HG02623 (cell line): ENCODE results near the gene EML5.

Source experiments
- ATAC-seq: cut with Tn5 transposase; IDR thresholded peaks from one replicate; pipeline ENCODE4 v1.9.1; 2021; ENCODE audit warnings: moderate library complexity; ENCODE audit not compliant: unreplicated experiment

Gene EML5

DNA sequence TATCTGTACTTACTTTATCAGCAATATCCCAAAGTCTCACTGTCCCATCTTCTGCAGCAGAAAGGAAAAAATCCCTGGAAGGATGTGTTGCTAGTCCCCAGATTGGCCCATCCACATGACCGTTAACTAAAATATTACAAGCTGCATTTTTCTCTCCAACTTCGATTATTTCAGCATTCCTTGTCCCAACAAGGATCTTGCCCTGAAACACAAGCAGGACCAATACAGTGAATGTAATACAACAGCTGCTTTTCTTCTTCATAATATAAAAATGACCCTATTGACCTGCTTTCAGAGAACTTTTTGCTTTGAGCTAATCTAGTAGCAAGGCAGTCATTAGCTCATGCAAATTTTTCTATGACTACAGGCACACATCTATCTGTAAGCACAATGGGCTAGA is 171.7 kb downstream of the EML5 start:
- no peak for ATAC-seq

- no peak for ATAC-seq
Measured at GRCh38 chr14:88618476-88618875, 174.3 kb downstream of the EML5 start.

- no peak for ATAC-seq
Measured at GRCh38 chr14:88617479-88617878, 175.3 kb downstream of the EML5 start.

GRCh38 chr14:88616697-88617096 is 176.1 kb downstream of the EML5 start:
- ATAC-seq, result no peak

- peak; percentile 47 for ATAC-seq
Measured at GRCh38 chr14:88614218-88614907, 178.4 kb downstream of the EML5 start.

DNA sequence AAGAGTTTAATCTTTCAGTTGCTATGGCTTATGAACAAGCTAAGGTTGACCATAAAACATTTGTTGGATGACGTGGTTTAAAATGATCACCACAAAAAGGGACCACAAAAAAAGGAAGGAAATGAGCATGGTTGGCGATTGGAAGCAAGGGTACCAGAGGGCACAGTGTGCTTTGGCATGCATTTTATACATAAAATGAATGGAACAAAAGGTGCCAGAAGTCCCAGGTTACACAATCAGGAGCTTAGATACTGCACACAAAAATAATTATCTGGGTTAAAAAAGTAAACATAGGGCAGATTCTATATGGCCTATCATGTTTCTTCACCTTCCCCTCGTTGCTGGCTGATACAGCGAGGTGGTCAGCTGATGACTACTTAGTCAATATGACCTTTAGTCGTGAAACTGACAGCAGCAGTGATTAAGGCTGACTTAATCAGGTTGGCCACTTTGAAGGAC is 179.2 kb downstream of the EML5 start:
- no peak for ATAC-seq

DNA sequence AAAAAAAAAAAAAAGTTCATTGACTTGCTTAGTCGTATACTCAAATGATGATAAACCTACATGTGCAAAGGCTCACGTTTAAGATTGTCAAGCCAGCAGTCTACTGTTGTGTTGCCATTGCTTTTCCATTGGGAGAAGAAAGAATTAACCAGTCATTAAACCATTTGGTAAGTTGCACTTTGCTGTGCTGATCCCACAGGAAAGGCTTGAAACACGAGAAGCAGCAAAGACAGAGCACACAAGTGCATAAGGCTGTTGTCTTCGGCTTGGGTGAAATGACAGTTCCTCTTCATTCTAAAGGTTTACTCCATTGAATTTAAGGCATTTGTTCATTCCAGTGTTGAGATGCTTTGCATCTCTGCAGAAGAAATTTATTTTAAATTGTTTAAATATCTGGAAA is 179.8 kb downstream of the EML5 start:
- no peak for ATAC-seq

- ATAC-seq, result no peak
Measured at GRCh38 chr14:88611878-88612277, 180.9 kb downstream of the EML5 start.

GRCh38 chr14:88607829-88608228 is 184.9 kb downstream of the EML5 start:
- ATAC-seq, result no peak

DNA sequence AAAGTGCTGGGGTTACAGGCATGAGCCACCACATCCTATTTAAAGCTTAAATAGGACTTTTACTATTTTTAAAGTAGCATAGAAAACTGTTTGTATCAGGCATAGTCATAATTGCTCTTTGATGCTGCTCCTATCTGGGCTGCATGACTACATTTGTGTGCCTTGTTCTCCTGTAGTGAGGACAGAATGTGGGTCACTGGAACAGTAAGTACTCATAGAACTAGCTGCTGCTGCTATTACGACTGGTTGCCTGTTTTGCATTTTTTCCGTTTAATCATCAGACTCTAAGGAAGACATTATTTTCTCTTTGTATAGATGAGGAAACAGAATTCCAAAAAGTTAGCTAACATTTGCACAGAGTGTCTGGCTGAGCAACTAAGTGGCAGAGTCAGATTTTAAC is 187.2 kb downstream of the EML5 start:
- no peak for ATAC-seq

- no peak for ATAC-seq
Measured at GRCh38 chr14:88604212-88604611, 188.5 kb downstream of the EML5 start.

DNA sequence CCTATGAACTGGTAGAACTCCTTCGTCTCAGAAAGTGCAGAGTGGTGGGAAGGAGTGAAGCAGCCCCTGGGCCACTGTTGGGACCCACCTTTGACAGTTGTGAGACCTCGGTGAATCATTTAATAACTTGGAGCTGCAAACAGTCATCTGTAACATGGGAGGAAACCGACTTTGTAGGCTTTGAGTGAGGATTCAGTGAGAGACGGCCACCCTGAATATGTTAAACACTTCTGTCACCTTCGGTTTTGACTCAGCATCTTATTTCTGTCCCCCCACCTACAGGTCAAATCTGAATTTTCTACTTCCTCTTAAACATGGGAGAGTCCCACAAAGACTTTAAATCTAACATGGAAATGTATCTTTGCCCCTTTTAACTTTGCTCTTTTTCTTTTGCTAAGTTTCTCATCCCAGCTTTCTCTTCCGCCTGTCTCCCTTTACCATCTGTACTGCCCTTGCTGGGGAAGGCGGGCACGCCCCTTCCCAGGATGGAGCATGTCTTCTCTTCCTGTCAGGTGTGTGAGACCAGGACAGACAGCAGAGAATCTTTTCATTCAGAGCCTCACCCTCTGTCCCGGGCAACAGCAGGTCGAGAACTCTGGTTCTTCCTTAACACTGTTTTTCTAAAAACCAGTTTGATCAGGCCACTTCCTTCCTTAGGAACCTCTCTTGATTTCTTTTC is 192.9 kb downstream of the EML5 start:
- peak; percentile 88 for ATAC-seq

DNA sequence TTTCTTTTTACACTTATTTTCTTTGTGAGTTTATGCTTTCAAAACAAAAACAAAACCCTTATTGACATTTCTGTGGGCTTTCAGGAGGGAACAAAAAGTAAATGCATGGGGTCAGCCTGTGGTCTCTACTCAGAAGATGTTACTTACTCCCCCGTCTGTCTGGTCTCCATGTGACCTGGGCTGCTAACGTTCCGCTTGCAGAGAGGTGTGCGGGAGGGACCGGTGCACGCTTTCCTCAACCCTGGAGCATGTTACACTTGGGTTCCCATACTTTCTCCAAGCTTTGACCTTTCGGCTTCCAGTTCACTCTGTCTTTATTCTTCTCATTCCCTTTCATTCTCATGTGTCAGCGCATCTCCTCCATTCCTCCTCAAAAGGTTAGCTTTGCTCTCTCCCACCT is 193.4 kb downstream of the EML5 start:
- peak; percentile 23 for ATAC-seq

DNA sequence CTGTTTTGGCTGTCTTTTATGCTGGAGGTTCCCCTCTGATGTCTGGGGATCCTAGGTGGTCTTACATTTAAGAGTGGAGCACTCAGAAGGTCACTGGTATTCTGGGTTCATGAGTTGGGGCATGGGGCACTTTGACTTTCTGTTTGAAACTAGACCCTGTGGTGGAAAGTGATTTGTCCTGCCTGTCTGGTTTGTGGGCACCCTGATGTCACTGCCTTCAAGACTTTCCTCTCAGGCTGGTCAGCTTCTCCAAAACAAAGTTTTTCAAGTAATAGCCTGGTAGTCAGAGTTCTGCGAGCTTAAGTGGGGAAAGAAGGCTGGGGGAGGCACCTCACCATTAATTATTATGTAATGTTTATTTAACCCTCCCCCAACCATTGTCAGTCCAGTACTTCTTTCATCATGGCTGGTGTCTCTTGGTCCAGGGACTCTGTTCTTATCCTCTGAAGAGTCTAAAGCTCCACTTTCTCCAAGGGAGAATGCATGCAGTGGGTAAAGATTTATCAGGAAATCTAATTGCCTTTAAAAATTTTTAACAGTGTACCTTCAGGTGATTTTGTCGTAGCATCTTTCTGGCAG is 194.6 kb downstream of the EML5 start:
- no peak for ATAC-seq

DNA sequence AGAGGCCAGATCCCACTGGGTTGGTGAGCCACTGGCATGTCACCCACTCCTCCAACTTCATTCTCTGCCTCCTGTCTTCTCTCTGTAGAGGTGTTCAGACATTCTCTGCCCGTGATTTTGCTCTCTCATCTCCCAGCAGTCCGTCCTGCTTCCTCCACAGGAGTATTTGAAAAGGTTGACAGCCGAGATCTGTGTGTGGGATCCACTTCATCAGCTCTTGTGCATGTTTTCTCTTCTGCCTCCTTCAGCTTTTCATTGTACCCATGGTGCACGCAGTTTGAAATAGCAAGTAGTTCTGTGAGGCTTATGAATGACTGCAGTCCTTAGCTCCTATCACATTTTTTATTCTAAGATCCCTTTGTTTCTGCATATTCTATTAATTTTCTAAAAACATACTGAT is 195.2 kb downstream of the EML5 start:
- ATAC-seq, result no peak

- ATAC-seq, result no peak
Measured at GRCh38 chr14:88597038-88597437, 195.7 kb downstream of the EML5 start.

GRCh38 chr14:88592031-88592430 is 200.7 kb downstream of the EML5 start:
- no peak for ATAC-seq

DNA sequence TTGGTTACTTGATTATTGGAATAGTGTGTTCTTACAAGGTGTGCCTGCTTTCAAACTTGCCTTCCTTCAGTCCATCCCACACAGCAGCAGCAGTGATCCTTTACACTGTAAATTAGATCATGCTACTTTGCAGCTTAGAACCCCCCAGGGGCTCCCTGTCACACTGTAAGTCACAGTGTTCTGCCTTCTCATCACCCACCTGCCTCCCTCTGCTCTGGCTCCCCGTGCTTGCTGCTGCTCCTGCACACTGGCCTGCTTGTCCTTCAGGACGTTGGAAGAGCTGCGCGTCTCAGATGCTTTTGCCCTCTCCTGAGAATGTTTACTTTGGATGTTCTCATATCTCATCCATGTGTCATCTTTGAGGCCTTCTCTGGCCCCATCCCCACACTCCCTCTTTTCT is 202.6 kb downstream of the EML5 start:
- ATAC-seq, result no peak

DNA sequence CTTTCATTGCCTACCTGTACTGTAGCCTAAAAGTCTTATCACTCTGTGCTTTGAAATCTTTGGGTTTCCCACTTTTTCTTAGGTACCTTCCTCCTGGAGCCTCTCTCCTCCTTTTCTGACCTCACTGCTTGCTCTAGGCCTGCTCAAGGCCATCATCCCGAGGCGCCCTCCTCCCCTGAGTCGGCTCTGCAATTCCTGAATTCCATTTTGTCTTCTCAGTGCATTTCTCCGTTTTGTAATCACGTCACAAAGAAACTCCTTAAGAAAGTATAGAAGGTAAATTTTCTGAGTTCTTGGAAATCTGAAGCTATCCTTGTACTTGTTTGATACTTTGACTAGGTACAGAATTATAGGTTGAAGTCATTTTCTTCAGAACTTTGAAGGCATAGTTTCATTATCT is 204.7 kb downstream of the EML5 start:
- no peak for ATAC-seq

- ATAC-seq, result no peak
Measured at GRCh38 chr14:88584451-88584850, 208.3 kb downstream of the EML5 start.

GRCh38 chr14:88576222-88576621 is 216.5 kb downstream of the EML5 start:
- no peak for ATAC-seq

DNA sequence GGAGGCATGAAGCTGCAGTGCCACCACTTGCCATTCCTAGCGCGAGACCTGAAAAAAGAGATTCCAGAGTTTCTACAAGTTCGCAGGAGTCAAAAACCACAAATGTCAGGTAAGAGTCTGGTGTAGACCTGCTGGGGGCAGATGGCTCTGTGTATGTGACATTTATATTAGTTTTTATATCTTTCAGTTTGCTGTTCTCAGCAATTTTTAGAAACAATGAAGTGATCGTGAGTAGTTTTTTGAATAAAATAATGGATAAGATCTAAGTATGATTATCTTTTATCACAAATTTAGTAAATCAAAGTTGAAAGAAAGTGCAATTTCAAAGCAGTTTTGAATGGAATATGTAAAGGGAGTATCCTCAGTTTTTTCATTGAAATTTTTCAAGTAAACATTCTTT is 220.6 kb downstream of the EML5 start:
- ATAC-seq, result no peak
